ENCODE data around the gene SYCE1.
A peak's percentile ranks its signal among the peaks of the same experiment; 100 is the strongest.
"Not testable (repeated sequence)": the region's sequence is repeated elsewhere in the genome, so short reads cannot be mapped to it uniquely, and the experiment has no call there.

Gene SYCE1

GRCh38 chr10:133529576-133529946 is 35.8 kb downstream of the SYCE1 start:
- no peak overlapping the region for H3K9ac ChIP-seq (ENCODE audit: low read length in 2 of 2)
- no peak overlapping the region for H3K4me3 ChIP-seq (ENCODE audit: low read length in 2 of 2)
- H3K4me1 ChIP-seq (ENCODE audit: control insufficient read depth, insufficient read depth, low read length), result peaks cover 20% of the 10 kb centered on the region
- peaks cover 0 to 2% of the 10 kb centered on the region in 2 donors for H3K36me3 ChIP-seq (ENCODE audit: control insufficient read depth in 2 of 2, insufficient read depth in 2 of 2, low read length in 2 of 2)
- no peak overlapping the region for H3K27ac ChIP-seq (ENCODE audit: low read length)
- peaks cover 25 to 39% of the 10 kb centered on the region in 2 donors for H3K27me3 ChIP-seq (ENCODE audit: control insufficient read depth in 1 of 2, insufficient read depth in 2 of 2, low read length in 2 of 2)
- peaks cover 0 to 3% of the 10 kb centered on the region in 2 donors for H3K9me3 ChIP-seq (ENCODE audit: control insufficient read depth in 2 of 2, low read length in 2 of 2)

GRCh38 chr10:133528845-133529575 is 36.4 kb downstream of the SYCE1 start:
- Histone ChIP-seq H3K9ac (ENCODE audit: low read length in 2 of 2) (no peak overlapping the region), H3K4me3 (ENCODE audit: low read length in 2 of 2) (peak overlapping the region in 1 of 2 donors; percentile 60), H3K27ac (ENCODE audit: low read length) (no peak overlapping the region), H3K27me3 (ENCODE audit: control insufficient read depth in 1 of 2, insufficient read depth in 2 of 2, low read length in 2 of 2) (peaks cover 25 to 39% of the 10 kb centered on the region in 2 donors), H3K4me1 (ENCODE audit: control insufficient read depth, insufficient read depth, low read length) (peaks cover 20% of the 10 kb centered on the region), H3K9me3 (ENCODE audit: control insufficient read depth in 2 of 2, low read length in 2 of 2) (peaks cover 0 to 3% of the 10 kb centered on the region in 2 donors), H3K36me3 (ENCODE audit: control insufficient read depth in 2 of 2, insufficient read depth in 2 of 2, low read length in 2 of 2) (peaks cover 0 to 2% of the 10 kb centered on the region in 2 donors)

DNA sequence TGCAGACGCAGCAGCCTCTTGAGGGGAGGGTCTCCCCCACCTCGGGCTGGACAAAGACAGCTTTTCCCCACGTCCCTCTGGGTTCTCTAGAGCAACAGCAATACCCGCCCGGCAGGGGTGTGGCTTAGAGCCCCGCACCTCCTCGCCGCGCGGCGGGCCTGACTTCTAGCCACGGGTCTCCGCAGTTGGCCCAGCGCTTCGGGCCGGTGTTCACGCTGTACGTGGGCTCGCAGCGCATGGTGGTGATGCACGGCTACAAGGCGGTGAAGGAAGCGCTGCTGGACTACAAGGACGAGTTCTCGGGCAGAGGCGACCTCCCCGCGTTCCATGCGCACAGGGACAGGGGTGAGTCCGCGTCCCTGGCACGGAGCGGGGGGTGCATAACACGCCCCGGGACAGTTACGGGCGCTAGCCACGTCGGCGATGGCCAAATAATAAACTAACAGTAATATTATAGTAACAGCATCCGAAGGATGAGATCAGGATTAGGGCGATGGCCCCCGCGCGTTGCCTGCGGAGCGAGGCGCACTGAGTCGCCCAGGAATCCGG is 37.0 kb downstream of the SYCE1 start:
- Histone ChIP-seq H3K9ac (ENCODE audit: low read length in 2 of 2) (no peak overlapping the region), H3K4me1 (ENCODE audit: control insufficient read depth, insufficient read depth, low read length) (peaks cover 20% of the 10 kb centered on the region), H3K27me3 (ENCODE audit: control insufficient read depth in 1 of 2, insufficient read depth in 2 of 2, low read length in 2 of 2) (peaks cover 25 to 39% of the 10 kb centered on the region in 2 donors), H3K4me3 (ENCODE audit: low read length in 2 of 2) (peak overlapping the region; percentile 40 to 60), H3K36me3 (ENCODE audit: control insufficient read depth in 2 of 2, insufficient read depth in 2 of 2, low read length in 2 of 2) (peaks cover 0 to 2% of the 10 kb centered on the region in 2 donors), H3K27ac (ENCODE audit: low read length) (no peak overlapping the region), H3K9me3 (ENCODE audit: control insufficient read depth in 2 of 2, low read length in 2 of 2) (peaks cover 4 to 7% of the 10 kb centered on the region in 2 donors)

- peak overlapping the region in 1 of 2 donors; percentile 60 for H3K4me3 ChIP-seq (ENCODE audit: low read length in 2 of 2)
- H3K27me3 ChIP-seq (ENCODE audit: control insufficient read depth in 1 of 2, insufficient read depth in 2 of 2, low read length in 2 of 2), result peaks cover 25 to 39% of the 10 kb centered on the region in 2 donors
- H3K9ac ChIP-seq (ENCODE audit: low read length in 2 of 2), result no peak overlapping the region
- H3K9me3 ChIP-seq (ENCODE audit: control insufficient read depth in 2 of 2, low read length in 2 of 2), result peaks cover 6 to 8% of the 10 kb centered on the region in 2 donors
- no peak overlapping the region for H3K27ac ChIP-seq (ENCODE audit: low read length)
- H3K4me1 ChIP-seq (ENCODE audit: control insufficient read depth, insufficient read depth, low read length), result peaks cover 20% of the 10 kb centered on the region
- H3K36me3 ChIP-seq (ENCODE audit: control insufficient read depth in 2 of 2, insufficient read depth in 2 of 2, low read length in 2 of 2), result peaks cover 0 to 2% of the 10 kb centered on the region in 2 donors
Measured at GRCh38 chr10:133527771-133528271, 37.6 kb downstream of the SYCE1 start.

DNA sequence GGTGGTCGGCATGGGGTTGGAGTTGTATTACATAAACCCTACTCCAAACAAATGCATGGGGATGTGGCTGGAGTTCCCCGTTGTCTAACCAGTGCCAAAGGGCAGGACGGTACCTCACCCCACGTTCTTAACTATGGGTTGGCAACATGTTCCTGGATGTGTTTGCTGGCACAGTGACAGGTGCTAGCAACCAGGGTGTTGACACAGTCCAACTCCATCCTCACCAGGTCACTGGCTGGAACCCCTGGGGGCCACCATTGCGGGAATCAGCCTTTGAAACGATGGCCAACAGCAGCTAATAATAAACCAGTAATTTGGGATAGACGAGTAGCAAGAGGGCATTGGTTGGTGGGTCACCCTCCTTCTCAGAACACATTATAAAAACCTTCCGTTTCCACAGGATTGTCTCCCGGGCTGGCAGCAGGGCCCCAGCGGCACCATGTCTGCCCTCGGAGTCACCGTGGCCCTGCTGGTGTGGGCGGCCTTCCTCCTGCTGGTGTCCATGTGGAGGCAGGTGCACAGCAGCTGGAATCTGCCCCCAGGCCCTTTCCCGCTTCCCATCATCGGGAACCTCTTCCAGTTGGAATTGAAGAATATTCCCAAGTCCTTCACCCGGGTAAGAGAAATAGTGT is 38.3 kb downstream of the SYCE1 start, which contains the start of gene CYP2E1:
TSS of gene CYP2E1 (plus strand) at position 407 of the 632 bp plus-strand sequence. CDS start at position 440, 33 bp downstream.
- Histone ChIP-seq H3K9ac (ENCODE audit: low read length in 2 of 2) (no peak within 1 kb of the TSS), H3K9me3 (ENCODE audit: control insufficient read depth in 2 of 2, low read length in 2 of 2) (peaks cover 6 to 8% of the 10 kb centered on the region in 2 donors), H3K27me3 (ENCODE audit: control insufficient read depth in 1 of 2, insufficient read depth in 2 of 2, low read length in 2 of 2) (peaks cover 25 to 39% of the 10 kb centered on the region in 2 donors), H3K4me1 (ENCODE audit: control insufficient read depth, insufficient read depth, low read length) (peaks cover 20% of the 10 kb centered on the region), H3K27ac (ENCODE audit: low read length) (no peak within 1 kb of the TSS), H3K36me3 (ENCODE audit: control insufficient read depth in 2 of 2, insufficient read depth in 2 of 2, low read length in 2 of 2) (peaks cover 0 to 2% of the 10 kb centered on the region in 2 donors), H3K4me3 (ENCODE audit: low read length in 2 of 2) (peak within 1 kb of the TSS; percentile 40 to 60)

DNA sequence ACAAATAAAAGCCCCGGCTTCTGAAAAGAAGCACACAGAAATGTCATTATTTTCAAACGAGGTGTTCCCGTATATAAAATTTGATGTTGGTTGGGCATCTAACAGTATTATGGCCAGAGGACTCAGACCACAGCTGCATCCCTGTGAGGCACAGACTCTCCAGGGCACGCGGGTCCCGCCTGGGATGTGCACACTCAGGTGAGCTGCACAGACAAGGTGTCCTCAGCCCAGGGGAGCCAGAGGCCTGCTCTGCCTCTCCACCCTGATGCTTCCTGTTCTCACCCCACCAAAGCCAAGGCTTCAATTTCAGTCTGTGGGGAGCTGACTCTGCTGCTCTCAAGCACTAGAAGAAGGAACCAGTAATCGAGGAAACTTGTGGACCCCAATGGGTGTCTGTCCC is 39.9 kb downstream of the SYCE1 start:
- H3K4me1 ChIP-seq (ENCODE audit: control insufficient read depth, insufficient read depth, low read length), result peaks cover 20% of the 10 kb centered on the region
- H3K36me3 ChIP-seq (ENCODE audit: control insufficient read depth in 2 of 2, insufficient read depth in 2 of 2, low read length in 2 of 2), result no peaks in the 10 kb centered on the region
- H3K9me3 ChIP-seq (ENCODE audit: control insufficient read depth in 2 of 2, low read length in 2 of 2), result peaks cover 6 to 8% of the 10 kb centered on the region in 2 donors
- H3K9ac ChIP-seq (ENCODE audit: low read length in 2 of 2), result no peak overlapping the region
- peaks cover 23 to 35% of the 10 kb centered on the region in 2 donors for H3K27me3 ChIP-seq (ENCODE audit: control insufficient read depth in 1 of 2, insufficient read depth in 2 of 2, low read length in 2 of 2)
- H3K27ac ChIP-seq (ENCODE audit: low read length), result no peak overlapping the region
- no peak overlapping the region for H3K4me3 ChIP-seq (ENCODE audit: low read length in 2 of 2)

GRCh38 chr10:133523631-133524203 is 41.7 kb downstream of the SYCE1 start:
- Histone ChIP-seq H3K36me3 (ENCODE audit: control insufficient read depth in 2 of 2, insufficient read depth in 2 of 2, low read length in 2 of 2) (no peaks in the 10 kb centered on the region), H3K27me3 (ENCODE audit: control insufficient read depth in 1 of 2, insufficient read depth in 2 of 2, low read length in 2 of 2) (peaks cover 14 to 20% of the 10 kb centered on the region in 2 donors), H3K27ac (ENCODE audit: low read length) (no peak overlapping the region)

GRCh38 chr10:133520193-133520738 is 45.1 kb downstream of the SYCE1 start:
- no peaks in the 10 kb centered on the region for H3K27me3 ChIP-seq (ENCODE audit: control insufficient read depth in 1 of 2, insufficient read depth in 2 of 2, low read length in 2 of 2)
- H3K4me3 ChIP-seq (ENCODE audit: low read length in 2 of 2), result peak overlapping the region; percentile 66 to 72
- H3K9me3 ChIP-seq (ENCODE audit: control insufficient read depth in 2 of 2, low read length in 2 of 2), result peaks cover 4 to 6% of the 10 kb centered on the region in 2 donors
- peaks cover 3% of the 10 kb centered on the region for H3K4me1 ChIP-seq (ENCODE audit: control insufficient read depth, insufficient read depth, low read length)
- H3K9ac ChIP-seq (ENCODE audit: low read length in 2 of 2), result peak overlapping the region; percentile 62 to 64
- H3K36me3 ChIP-seq (ENCODE audit: control insufficient read depth in 2 of 2, insufficient read depth in 2 of 2, low read length in 2 of 2), result no peaks in the 10 kb centered on the region
- peak overlapping the region; percentile 32 for H3K27ac ChIP-seq (ENCODE audit: low read length)

More at GRCh38 chr10:133523631-133524203, 41.7 kb downstream of the SYCE1 start:
- H3K4me1 ChIP-seq (ENCODE audit: control insufficient read depth, insufficient read depth, low read length), result peaks cover 16% of the 10 kb centered on the region
- peaks cover 6 to 8% of the 10 kb centered on the region in 2 donors for H3K9me3 ChIP-seq (ENCODE audit: control insufficient read depth in 2 of 2, low read length in 2 of 2)
- no peak overlapping the region for H3K9ac ChIP-seq (ENCODE audit: low read length in 2 of 2)
- no peak overlapping the region for H3K4me3 ChIP-seq (ENCODE audit: low read length in 2 of 2)

DNA sequence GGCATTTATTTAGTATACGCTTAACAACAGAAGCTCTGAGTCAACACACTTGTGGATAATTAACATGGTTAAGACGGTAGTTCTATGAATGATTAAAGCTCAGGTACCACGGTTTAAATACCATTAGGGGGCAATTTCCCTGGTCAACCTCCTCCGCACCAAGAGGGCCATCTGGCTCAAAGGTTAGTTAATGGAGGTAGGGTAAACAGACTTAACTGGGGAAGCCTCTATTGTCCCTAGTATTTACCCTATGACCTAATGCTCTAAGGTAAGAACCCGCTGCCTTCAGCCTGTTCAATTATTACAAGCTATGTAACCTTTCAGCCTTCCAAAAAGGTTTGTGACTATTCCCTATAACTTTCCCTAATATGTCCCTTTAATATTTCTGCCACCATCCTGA is 46.9 kb downstream of the SYCE1 start:
- not testable (repeated sequence) for H3K27me3 ChIP-seq (ENCODE audit: control insufficient read depth in 1 of 2, insufficient read depth in 2 of 2, low read length in 2 of 2); H3K4me3 ChIP-seq (ENCODE audit: low read length in 2 of 2); H3K4me1 ChIP-seq (ENCODE audit: control insufficient read depth, insufficient read depth, low read length); H3K36me3 ChIP-seq (ENCODE audit: control insufficient read depth in 2 of 2, insufficient read depth in 2 of 2, low read length in 2 of 2); H3K27ac ChIP-seq (ENCODE audit: low read length); H3K9me3 ChIP-seq (ENCODE audit: control insufficient read depth in 2 of 2, low read length in 2 of 2); H3K9ac ChIP-seq (ENCODE audit: low read length in 2 of 2)

- Histone ChIP-seq H3K4me1 (ENCODE audit: control insufficient read depth, insufficient read depth, low read length) (peaks cover 3% of the 10 kb centered on the region), H3K36me3 (ENCODE audit: control insufficient read depth in 2 of 2, insufficient read depth in 2 of 2, low read length in 2 of 2) (no peaks in the 10 kb centered on the region), H3K9ac (ENCODE audit: low read length in 2 of 2) (no peak overlapping the region), H3K4me3 (ENCODE audit: low read length in 2 of 2) (no peak overlapping the region), H3K27ac (ENCODE audit: low read length) (no peak overlapping the region), H3K9me3 (ENCODE audit: control insufficient read depth in 2 of 2, low read length in 2 of 2) (no peaks in the 10 kb centered on the region), H3K27me3 (ENCODE audit: control insufficient read depth in 1 of 2, insufficient read depth in 2 of 2, low read length in 2 of 2) (no peaks in the 10 kb centered on the region)
Measured at GRCh38 chr10:133516057-133516456, 49.3 kb downstream of the SYCE1 start.

All from stomach smooth muscle (tissue), 2 donors.